ENCODE measurements around the gene ZBTB18.

DNA sequence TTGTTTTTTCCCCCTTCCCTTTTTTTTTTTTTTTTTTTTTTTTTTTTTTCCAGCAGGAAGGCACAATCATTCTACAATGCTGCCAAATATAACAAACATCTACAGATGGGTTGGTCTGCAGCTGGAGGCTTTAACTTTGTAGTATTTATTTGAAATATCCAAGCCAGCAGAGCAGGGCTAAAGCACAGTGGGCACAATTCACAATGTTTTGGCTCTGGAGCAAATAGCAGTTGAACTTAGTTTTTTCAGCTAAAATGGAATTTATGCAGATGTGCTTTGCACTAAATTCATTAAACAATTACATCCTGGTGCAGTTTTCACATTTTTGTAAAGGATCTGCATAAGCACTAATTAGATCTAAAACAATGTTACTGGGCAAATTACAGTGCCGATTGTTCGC, 39.8 kb upstream of the ZBTB18 start:
- TF ChIP-seq, protein P1, sequence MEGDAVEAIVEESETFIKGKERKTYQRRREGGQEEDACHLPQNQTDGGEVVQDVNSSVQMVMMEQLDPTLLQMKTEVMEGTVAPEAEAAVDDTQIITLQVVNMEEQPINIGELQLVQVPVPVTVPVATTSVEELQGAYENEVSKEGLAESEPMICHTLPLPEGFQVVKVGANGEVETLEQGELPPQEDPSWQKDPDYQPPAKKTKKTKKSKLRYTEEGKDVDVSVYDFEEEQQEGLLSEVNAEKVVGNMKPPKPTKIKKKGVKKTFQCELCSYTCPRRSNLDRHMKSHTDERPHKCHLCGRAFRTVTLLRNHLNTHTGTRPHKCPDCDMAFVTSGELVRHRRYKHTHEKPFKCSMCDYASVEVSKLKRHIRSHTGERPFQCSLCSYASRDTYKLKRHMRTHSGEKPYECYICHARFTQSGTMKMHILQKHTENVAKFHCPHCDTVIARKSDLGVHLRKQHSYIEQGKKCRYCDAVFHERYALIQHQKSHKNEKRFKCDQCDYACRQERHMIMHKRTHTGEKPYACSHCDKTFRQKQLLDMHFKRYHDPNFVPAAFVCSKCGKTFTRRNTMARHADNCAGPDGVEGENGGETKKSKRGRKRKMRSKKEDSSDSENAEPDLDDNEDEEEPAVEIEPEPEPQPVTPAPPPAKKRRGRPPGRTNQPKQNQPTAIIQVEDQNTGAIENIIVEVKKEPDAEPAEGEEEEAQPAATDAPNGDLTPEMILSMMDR (IDR thresholded peaks at IDR 0.05) = no peak
- TF ChIP-seq EP300 (IDR thresholded peaks at IDR 0.05) (no peak), POLR2A (IDR thresholded peaks at IDR 0.05) (no peak)

Data from upper lobe of left lung (tissue), 4 donors.